Cardiac atrium fibroblast (primary cell): ENCODE data around the gene BACE1. TPM values are rescaled to one million over a fixed set of nuclear protein-coding genes. Genes with fewer than 3 reads are reported as not detected.

Experiments used
- total RNA-seq: library from RNA; depleted of rRNA; stranded (reverse); fragments of >200 nt; gene quantifications from 2 replicates; pipeline ENCODE4 v1.2.3, GENCODE V29; 2015

Gene BACE1
- 32.9 and 33.9 TPM in 2 replicates for total RNA-seq

DNA sequence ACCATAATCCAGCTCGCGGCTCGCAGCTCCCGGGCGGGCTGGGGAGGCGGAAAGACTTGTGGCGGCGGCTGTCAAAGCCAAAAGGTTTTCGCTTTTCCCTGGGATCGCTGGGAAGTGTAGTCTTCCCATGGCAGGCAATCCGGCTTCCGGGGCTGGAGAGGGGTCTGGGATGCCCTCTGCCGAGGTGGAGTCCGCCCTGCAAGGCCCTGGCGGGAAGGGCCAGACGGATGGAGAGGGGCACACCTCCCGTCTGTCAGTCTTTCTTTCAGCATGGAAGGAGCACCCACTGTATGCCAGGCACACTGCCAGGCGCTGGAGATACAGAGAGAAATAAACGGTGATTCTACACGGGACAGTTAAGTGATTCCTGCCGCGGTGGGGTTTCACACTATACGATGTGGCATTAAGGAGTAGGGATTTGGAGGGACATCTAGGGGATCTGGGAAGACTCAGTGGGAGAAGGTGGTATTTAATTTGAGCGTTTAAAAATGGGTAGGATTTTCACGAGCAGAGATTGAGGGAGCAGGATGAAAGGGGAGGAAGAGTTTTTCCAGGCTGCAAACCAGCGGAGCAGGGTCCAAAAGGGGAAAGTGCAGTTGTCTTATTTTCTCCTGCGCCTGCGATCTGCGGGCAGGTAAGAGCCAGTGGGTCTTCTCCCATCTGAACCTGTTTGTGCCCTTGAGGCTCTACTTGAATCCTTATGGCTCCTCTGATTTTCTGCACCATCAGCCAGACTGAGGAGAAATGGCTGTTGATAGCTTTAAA lies at the start of gene BACE1:
Gene BACE1 (minus strand): TSS at position 60 of the 765 bp plus-strand sequence. CDS start 461 bp downstream, outside the sequence.

DNA sequence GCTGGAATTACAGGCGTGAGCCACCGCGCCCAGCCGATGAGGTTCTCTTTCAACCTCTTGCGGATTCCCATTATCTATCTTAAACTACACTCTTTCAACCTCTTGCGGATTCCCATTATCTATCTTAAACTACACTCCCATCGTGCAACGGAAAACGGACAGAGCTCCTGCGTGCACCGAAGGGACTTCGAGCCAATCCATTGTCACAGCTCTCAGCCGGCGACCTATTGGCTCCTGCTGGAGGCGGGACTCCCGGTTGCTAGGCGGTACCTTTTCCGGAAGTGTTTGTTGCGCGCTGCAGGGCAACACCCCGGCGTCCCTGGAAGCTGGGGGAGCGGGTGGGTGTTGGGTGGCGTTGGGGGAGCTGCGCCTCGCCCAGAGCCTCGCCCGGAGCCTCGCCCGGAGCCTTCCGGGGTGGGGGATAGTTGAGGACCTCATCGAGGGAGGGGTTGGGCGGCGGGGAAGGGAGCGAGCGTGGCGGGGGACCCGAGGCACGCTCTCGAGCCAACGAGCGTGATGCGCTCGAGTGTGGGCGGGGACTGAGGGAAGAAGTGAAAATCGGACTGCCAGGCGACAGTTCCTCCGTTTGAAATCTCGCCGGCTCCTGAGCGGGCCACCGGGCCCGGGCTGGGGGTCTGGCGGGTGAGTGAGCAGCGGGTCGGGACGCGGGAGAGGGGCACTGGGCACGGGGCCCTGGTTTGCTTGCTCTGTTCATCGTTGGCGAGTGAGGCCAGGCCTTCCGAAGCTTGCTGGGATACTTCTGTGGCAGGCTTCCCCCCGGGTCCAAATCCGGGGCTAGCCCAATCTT lies 11.7 kb upstream of the BACE1 start, which contains the start of gene CEP164:
Gene CEP164 (plus strand): TSS at position 288 of the 808 bp plus-strand sequence. CDS start 10,733 bp downstream, outside the sequence.

DNA sequence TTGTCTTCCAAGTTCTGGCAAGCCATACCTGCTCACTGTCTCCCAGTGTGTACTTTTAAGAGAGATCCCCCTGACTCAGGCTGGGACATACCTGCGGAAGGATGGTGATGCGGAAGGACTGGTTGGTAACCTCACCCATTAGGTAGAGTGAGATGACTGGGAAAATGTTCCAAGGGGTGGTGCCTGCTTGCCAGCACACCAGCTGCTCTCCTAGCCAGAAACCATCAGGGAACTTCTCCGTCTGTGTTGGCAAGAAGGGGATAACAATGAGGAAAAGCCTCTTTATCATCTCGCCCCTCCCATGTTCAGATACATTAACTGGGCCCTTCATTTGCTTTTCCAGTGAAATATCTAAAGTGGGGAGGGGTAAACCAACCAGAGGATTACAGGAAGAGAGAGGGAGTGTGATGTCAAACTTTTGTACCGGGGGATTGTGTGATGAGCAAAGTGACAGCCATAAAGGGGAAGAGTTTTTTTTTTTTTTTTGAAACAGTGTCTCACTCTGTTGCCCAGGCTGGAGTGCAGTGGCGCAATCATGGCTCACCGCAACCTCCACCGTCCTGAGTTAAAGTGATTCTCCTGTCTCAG lies 25.2 kb downstream of the BACE1 start, which contains the start of gene BACE1-AS:
Gene BACE1-AS (plus strand): TSS at position 538 of the 588 bp plus-strand sequence.

Other genes with a start within 250 kb of the BACE1 start
- gene SIK3, start 217.8 kb downstream of the BACE1 start, total RNA-seq: 16.7 and 19.1 TPM in 2 replicates
- 73.1 and 83.8 TPM in 2 replicates for gene PAFAH1B2, start 172.0 kb downstream of the BACE1 start, total RNA-seq
- gene SIDT2, start 137.5 kb downstream of the BACE1 start, total RNA-seq: 38.2 and 53.3 TPM in 2 replicates
- gene TAGLN, start 116.9 kb downstream of the BACE1 start, total RNA-seq: 1,967 and 3,420 TPM in 2 replicates
- gene PCSK7, start 84.2 kb downstream of the BACE1 start, total RNA-seq: 47.5 and 56.1 TPM in 2 replicates
- 7.2 and 11.7 TPM in 2 replicates for gene RNF214, start 83.6 kb downstream of the BACE1 start, total RNA-seq
- gene BACE1-AS, start 24.9 kb downstream of the BACE1 start, total RNA-seq: 2.8 and 4.2 TPM in 2 replicates
- gene CEP164, start 11.6 kb upstream of the BACE1 start, total RNA-seq: 22.7 and 29.1 TPM in 2 replicates